HG03039 (cell line): ENCODE measurements around the gene NEK6.

Experiments
- ATAC-seq: cut with Tn5 transposase; IDR thresholded peaks from one replicate; pipeline ENCODE4 v1.9.1; 2021; ENCODE audit warnings: mild to moderate bottlenecking, moderate library complexity; ENCODE audit not compliant: unreplicated experiment

NEK6 gene

GRCh38 chr9:124293718-124294506 lies 36.2 kb downstream of the NEK6 start:
- ATAC-seq = no peak

GRCh38 chr9:124295159-124295794 lies 37.5 kb downstream of the NEK6 start:
- ATAC-seq = no peak

GRCh38 chr9:124296094-124296493 lies 38.3 kb downstream of the NEK6 start:
- ATAC-seq = no peak

- ATAC-seq = no peak
Measured at GRCh38 chr9:124296796-124297550, 39.2 kb downstream of the NEK6 start.

GRCh38 chr9:124297551-124297901 lies 39.8 kb downstream of the NEK6 start:
- ATAC-seq = no peak

- no peak for ATAC-seq
Measured at GRCh38 chr9:124297915-124298645, 40.3 kb downstream of the NEK6 start.

- no peak for ATAC-seq
Measured at GRCh38 chr9:124298646-124299235, 41.0 kb downstream of the NEK6 start.

- ATAC-seq = no peak
Measured at GRCh38 chr9:124299515-124300090, 41.9 kb downstream of the NEK6 start.

GRCh38 chr9:124300312-124300711 lies 42.6 kb downstream of the NEK6 start:
- ATAC-seq = no peak

- no peak for ATAC-seq
Measured at GRCh38 chr9:124302921-124303320, 45.2 kb downstream of the NEK6 start.

- no peak for ATAC-seq
Measured at GRCh38 chr9:124303762-124304161, 46.0 kb downstream of the NEK6 start.

GRCh38 chr9:124304285-124304684 lies 46.5 kb downstream of the NEK6 start:
- no peak for ATAC-seq

- no peak for ATAC-seq
Measured at GRCh38 chr9:124306098-124306735, 48.5 kb downstream of the NEK6 start.

- no peak for ATAC-seq
Measured at GRCh38 chr9:124307379-124308030, 49.8 kb downstream of the NEK6 start.

- ATAC-seq = no peak
Measured at GRCh38 chr9:124308606-124309491, 51.1 kb downstream of the NEK6 start.

- ATAC-seq = no peak
Measured at GRCh38 chr9:124309667-124310084, 51.9 kb downstream of the NEK6 start.

- no peak for ATAC-seq
Measured at GRCh38 chr9:124311283-124311682, 53.5 kb downstream of the NEK6 start.
